NCI-H510A (cell line): ENCODE results near the gene TNNI3.
A peak's percentile ranks its signal among the peaks of the same experiment; 100 is the strongest.
"Not testable (repeated sequence)": the region's sequence is repeated elsewhere in the genome, so short reads cannot be mapped to it uniquely, and the experiment has no call there.

Experiments
- DNase-seq: peaks from one replicate; lab custom pipeline; 2025; lab: John Stamatoyannopoulos, UW

Gene TNNI3

GRCh38 chr19:55173186-55173713 is 15.7 kb upstream of the TNNI3 start:
- no peak for DNase-seq

GRCh38 chr19:55172741-55173140 is 15.2 kb upstream of the TNNI3 start:
- DNase-seq, result no peak

GRCh38 chr19:55172318-55172717 is 14.8 kb upstream of the TNNI3 start:
- DNase-seq, result not testable (repeated sequence)

DNA sequence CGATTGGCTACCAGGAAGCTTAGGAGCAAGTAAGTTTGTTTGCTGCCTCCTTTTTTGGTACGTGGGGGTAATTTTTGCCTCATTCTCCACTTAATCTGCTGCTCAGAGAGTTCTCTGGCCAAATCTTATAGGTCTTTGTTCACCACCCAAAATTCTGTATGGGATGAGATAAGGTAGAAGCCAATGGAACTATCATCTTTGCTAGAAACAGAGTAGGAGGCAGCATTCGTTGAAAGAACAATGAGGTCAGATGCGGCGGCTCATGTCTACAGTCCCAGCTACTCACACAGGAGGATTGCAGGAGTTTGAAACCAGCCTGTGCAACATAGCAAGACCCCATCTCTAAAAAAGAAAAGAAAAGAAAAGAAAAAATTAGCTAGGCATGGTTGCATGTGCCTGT is 13.9 kb upstream of the TNNI3 start:
- DNase-seq, result no peak

- no peak for DNase-seq
Measured at GRCh38 chr19:55169136-55169535, 11.6 kb upstream of the TNNI3 start.

- peak; percentile 94 for DNase-seq
Measured at GRCh38 chr19:55166530-55167268, 9.2 kb upstream of the TNNI3 start, which contains the start of gene DNAAF3. Gene DNAAF3, minus strand, starts transcription at chr19:55166613. Its CDS starts 200 bp downstream, at chr19:55166413.

DNA sequence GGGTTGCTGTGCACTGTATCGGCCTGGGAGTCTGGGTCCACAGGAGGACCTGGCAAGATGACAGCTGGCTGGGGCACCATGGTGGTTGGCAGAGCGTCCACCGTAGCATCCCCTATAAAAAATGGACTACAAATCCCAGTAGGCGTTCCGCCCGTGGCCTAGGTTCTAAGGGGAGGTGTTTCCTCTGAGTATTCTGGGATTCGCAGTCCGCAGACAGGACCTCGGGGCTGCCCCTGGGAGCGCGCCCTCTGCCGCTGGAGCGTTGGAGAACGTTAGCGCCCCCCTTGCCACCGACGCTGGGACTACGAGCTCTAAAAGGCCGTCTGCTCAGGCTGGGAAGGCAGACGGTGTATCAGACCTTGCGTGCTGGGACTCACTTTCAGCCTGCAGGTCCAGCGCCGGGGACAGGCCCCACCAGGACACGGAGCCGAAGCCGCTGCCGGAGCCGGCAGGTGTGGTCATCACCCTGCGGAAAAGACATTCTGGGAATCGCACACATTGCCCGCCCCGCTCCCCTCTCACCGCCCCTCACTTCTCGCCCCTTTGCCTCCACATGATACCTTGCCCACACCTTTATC is 8.5 kb upstream of the TNNI3 start:
- DNase-seq, result peak; percentile 84

DNA sequence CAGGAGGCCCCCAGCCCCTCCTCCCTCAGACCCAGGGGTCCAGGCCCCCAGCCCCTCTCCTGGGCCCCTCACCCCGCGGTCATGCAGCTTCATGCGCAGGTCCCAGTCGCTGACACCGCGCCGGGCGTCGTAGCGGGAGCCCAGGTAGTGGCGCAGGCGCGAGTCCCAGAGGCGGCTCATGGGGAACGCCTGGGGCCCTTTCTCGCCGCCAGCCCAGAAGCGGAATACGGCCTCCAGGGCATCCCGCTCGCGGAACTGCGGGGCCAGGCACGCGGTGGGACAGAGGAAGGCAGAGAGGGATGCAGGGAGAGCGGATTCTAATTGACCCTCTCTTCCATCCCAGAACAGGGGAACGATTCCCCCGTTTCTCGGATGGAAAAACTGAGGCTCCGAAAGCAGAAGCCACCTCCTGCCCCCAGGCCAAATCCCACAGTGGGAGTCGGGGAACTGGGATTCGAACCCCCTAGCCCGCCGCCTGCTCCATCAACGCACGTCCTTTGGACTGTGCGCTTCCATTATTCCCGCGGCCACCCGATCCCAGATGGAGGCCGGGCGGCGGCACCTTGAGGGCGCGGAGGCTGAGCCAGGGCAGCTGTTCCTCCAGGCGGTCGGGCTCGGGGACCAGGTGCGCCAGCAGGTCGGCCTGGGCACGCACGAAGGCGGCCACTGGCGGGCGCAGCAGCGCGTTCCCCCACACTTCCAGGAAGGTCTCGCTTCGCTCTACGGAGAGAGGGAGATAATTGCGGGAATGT is 4.2 kb upstream of the TNNI3 start:
- no peak for DNase-seq

DNA sequence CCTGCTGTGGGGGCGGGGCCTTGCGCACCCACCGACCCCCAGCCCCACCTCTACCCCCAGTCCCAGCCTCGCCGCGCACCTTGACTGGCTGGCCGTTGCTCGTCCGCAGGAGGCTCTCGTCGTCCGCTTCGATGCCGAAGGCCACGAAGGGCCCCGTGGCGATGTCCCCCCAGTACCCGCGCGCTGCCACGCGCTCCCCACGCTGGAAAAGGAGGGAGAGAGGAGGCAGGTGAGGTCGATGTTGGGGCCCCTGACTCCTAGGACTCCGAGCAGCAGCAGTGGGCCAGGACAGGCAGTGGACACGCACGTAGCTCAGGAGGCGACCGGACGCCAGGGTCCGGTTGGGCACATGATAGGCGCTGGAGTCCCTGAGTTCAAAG is 3.4 kb upstream of the TNNI3 start:
- no peak for DNase-seq

DNA sequence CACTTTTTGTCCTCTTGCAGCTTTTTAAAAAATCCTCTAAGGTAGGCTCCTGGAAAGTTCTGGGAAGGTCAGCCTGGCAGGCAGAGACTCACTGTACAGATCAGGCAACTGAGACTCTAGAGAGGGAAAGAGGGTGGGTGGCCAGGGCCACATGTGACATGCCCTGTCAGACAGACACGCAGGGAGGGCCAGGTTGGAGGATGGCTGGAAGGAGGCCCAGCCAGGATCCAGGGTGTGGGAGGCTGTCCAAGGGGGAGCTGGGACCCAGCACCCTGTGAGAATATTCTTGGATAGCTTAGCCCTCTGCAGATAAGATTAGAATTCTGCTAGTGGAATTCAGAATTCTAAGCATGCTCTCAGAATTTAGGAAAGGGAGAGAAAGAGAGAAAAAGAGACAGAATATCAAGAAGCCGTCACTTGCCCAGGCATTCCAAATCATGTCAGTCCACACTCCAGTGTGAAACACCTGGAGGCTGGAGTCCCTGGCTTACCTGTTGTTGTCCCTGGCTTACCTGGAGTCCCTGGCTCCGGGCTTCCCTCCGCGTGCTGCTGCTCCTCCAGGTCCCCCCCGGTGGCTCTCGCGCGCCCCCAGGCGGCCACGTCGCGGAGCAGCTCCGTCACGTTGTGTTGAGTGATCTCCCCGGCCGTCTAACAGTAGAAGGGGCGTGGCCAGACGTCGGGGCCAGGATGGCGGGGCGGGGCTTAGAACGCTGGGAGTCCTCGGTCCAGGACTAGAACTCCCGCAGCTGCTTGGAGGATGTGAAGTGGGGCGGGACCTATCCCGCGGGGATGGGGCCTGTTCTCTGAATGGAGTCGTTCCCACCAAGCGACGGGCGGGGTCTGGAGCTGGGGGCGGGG is 2.8 kb upstream of the TNNI3 start:
- peak; percentile 86 for DNase-seq

GRCh38 chr19:55158848-55159749 is 1.6 kb upstream of the TNNI3 start:
- no peak for DNase-seq

GRCh38 chr19:55158423-55158822 is 891 bp upstream of the TNNI3 start:
- DNase-seq, result no peak

GRCh38 chr19:55156202-55157063 is 1.1 kb downstream of the TNNI3 start:
- no peak for DNase-seq

GRCh38 chr19:55155784-55156183 is 1.7 kb downstream of the TNNI3 start:
- DNase-seq, result not testable (repeated sequence)

GRCh38 chr19:55153652-55154264 is 3.8 kb downstream of the TNNI3 start:
- no peak for DNase-seq

- DNase-seq, result no peak
Measured at GRCh38 chr19:55152017-55152416, 5.5 kb downstream of the TNNI3 start.

- no peak for DNase-seq
Measured at GRCh38 chr19:55149078-55150003, 8.2 kb downstream of the TNNI3 start, which contains the start of gene TNNT1. Gene TNNT1, minus strand, starts transcription at chr19:55149206. Its CDS starts 2,049 bp downstream, at chr19:55147157.
